ENCODE measurements around the gene HNRNPL. TPM values are rescaled to one million over a fixed set of nuclear protein-coding genes. Genes with fewer than 3 reads are reported as not detected.
A peak's percentile ranks its signal among the peaks of the same experiment; 100 is the strongest.
"Not testable (repeated sequence)": the region's sequence is repeated elsewhere in the genome, so short reads cannot be mapped to it uniquely, and the experiment has no call there.

The HNRNPL gene
- total RNA-seq, 1 donor from 2014 or later: 192 TPM

- intact Hi-C loops (cut with DNase I); DNase-seq (ENCODE audit: low spot score); ATAC-seq: not testable (repeated sequence)
Observed at GRCh38 chr19:38873400-38873799, 23.6 kb upstream of the HNRNPL start.

GRCh38 chr19:38870612-38871011 is 20.8 kb upstream of the HNRNPL start:
- intact Hi-C loops (cut with DNase I): no loop called here
- no peak for DNase-seq (ENCODE audit: low spot score)
- ATAC-seq: peak; percentile 22

- DNase-seq (ENCODE audit: low spot score) (peak; percentile 90), ATAC-seq (peak; percentile 88)
- intact Hi-C loops (cut with DNase I): no loop called here
Observed at GRCh38 chr19:38869836-38870607, 20.2 kb upstream of the HNRNPL start.

DNA sequence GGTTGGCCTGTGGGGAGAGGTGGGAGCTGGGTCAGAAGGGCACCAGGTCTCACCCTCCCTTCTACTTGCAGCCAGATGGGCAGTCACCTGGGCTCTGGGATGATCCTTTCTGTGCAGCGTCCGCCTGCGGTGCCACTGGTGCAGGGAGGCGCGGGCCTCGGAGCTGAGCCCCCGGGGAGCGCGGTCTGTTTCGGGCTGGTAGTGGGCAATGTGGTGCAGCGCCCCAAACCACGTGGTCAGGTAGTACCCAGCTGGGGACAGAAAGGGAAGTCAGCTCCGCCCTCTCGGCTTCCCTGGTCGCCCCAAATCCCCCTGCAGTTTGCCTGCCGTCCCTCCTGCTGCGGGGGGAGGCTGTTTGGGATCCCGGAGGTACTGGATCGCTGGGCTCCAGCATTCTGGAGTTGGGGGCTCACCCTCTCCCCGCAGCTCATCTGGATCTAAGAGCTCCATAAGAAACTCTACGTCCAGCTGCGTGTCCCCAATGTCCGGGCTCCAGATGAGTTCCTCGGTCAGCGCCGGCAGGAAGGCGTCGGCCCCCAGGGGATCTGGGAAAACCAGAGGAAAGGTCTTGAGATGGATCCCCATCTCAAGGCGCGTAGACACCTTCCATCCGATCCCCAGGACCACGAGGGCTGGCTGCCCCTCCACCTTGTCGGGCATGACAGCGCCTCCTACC is 19.5 kb upstream of the HNRNPL start:
- ATAC-seq: peak; percentile 56
- intact Hi-C loops (cut with DNase I): no loop called here
- no peak for DNase-seq (ENCODE audit: low spot score)

GRCh38 chr19:38868551-38868950 is 18.8 kb upstream of the HNRNPL start:
- intact Hi-C loops (cut with DNase I): no loop called here
- ATAC-seq: no peak

DNA sequence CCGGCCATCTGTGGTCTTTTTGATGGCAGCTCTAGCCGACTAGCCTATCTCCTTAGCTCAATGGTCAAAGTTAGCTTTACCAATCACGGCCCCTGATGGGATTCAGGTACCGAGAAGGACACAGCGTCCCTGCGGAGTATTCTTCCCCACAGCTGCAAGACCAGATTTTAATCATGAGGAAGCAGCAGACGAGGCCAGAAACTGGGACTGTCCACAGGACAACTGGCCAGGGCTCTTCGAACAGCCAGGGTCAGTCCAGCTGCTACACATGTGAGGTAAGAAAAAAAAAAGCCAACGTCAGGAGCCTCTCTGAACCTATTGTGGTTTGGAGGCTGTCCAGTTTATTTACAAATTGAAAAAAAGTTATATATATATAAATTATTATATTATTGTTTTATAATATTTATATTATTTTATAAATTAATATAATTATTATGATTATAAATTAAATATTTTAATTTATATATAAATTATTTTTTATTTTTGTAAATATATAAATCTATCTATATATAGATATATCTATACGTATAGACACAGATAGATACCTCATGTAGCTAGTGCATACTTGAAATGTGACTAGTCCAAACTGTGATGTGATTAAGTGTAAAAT is 17.5 kb upstream of the HNRNPL start:
- DNase-seq (ENCODE audit: low spot score) (no peak), ATAC-seq (no peak)
- intact Hi-C loops (cut with DNase I): no loop called here

More at GRCh38 chr19:38868551-38868950, 18.8 kb upstream of the HNRNPL start:
- no peak for DNase-seq (ENCODE audit: low spot score)

DNA sequence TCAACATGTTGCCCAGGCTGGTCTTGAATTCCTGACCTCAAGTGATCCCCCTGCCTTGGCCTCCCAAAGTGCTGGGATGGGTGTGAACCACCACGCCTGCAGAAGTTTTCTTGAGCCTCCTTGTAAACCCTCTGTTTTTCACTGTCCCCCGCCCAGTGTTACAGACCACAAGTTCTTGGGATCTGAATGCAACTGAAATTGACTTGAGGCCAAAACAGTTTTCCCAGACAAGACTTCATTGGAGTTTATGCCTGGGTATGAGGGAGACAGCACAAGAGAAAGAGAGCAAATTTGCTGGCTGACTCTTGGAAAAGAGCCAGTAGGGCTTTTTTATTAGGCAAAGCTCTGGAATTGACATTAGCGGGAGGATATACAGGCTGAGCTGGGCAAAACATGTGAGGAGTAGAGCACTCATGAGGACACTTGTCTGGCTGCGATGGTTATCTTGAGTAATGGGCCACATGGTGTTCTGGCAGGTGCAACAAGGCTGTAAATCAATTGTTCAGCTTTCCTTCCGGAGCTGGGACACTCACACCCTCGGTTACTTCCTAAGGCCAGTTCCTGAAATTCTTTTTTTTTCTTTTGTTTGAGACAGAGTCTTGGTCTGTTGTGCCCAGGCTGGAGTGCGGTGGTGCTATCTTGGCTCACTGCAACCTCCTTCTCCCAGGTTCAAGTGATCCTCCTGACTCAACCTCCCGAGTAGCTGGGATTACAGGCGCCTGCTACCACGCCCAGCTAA is 12.7 kb upstream of the HNRNPL start:
- intact Hi-C loops (cut with DNase I): no loop called here
- no peak for DNase-seq (ENCODE audit: low spot score)
- peak; percentile 90 for ATAC-seq

GRCh38 chr19:38861368-38861767 is 11.6 kb upstream of the HNRNPL start:
- DNase-seq (ENCODE audit: low spot score) (no peak), ATAC-seq (no peak)
- intact Hi-C loops (cut with DNase I): no loop called here

- DNase-seq (ENCODE audit: low spot score); intact Hi-C loops (cut with DNase I); ATAC-seq: not testable (repeated sequence)
Observed at GRCh38 chr19:38859631-38860204, 9.9 kb upstream of the HNRNPL start.

DNA sequence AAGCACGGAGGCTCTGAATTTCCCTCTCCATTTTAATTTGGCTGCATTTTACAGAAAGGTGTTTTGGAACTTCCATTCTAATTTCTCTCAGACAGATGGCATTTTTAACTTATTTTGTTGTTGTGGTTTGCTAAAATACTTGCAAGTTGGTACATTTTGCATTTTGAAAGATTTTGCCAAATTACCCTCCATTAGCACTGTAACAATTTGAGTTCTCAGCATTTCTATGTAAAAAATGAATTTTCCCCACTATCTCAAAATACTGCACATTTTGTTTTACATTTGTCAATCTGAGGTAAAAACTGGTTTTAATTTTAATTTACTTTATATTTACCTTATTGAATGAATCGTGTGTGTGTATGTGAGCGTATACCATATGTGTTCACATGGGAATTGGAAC is 7.0 kb upstream of the HNRNPL start:
- no peak for ATAC-seq
- intact Hi-C loops (cut with DNase I): no loop called here

GRCh38 chr19:38855751-38856150 is 6.0 kb upstream of the HNRNPL start:
- intact Hi-C loops (cut with DNase I); DNase-seq (ENCODE audit: low spot score); ATAC-seq: not testable (repeated sequence)

More for the DNA sequence above, 7.0 kb upstream of the HNRNPL start:
- no peak for DNase-seq (ENCODE audit: low spot score)

DNA sequence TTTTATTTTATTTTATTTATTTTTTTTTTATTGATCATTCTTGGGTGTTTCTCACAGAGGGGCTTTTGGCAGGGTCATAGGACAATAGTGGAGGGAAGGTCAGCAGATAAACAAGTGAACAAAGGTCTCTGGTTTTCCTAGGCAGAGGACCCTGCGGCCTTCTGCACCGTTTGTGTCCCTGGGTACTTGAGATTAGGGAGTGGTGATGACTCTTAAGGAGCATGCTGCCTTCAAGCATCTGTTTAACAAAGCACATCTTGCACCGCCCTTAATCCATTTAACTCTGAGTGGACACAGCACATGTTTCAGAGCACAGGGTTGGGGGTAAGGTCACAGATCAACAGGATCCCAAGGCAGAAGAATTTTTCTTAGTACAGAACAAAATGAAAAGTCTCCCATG is 5.2 kb upstream of the HNRNPL start:
- DNase-seq (ENCODE audit: low spot score); intact Hi-C loops (cut with DNase I); ATAC-seq: not testable (repeated sequence)

- ATAC-seq: no peak
- intact Hi-C loops (cut with DNase I): no loop called here
- DNase-seq (ENCODE audit: low spot score): no peak
Observed at GRCh38 chr19:38853214-38853613, 3.4 kb upstream of the HNRNPL start.

- DNase-seq (ENCODE audit: low spot score) (peak; percentile 86), ATAC-seq (no peak)
- intact Hi-C loops (cut with DNase I): no loop called here
Observed at GRCh38 chr19:38852231-38853044, 2.7 kb upstream of the HNRNPL start.

DNA sequence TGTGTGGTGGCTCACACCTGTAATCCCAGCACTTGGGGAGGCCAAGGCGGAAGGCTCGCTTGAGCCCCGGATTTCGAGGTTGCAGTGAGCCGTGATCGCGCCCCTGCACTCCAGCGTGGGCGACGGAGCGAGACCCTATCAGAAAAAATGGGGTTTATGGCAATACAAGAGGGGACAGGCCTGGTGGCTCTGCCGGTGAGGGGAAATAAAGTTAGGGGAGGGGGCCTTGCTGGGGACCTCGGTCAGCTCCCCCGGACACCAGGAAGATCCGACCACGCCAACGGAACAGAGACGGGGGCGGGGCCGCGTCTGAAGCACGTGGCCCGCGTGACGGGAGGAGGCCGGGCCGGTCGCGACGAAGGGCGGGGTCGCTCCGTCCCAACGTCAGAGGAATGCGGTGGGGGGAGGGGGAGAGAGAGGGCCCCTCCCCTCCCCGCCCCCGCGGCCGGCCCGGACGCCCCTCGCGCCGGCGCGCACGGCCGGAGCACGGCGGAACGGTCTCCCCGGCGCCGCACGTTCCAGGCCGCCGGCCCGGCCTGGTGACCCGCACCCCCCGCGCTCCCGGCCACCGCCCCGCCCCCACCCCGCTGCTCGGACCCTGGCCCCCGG is 1.9 kb upstream of the HNRNPL start:
- DNase-seq (ENCODE audit: low spot score): peak; percentile 98
- intact Hi-C loops (cut with DNase I): no loop called here
- peak; percentile 74 for ATAC-seq

- DNase-seq (ENCODE audit: low spot score): peak; percentile 75
- intact Hi-C loops (cut with DNase I): no loop called here
- peak; percentile 0 for ATAC-seq
Observed at GRCh38 chr19:38850976-38851621, 1.3 kb upstream of the HNRNPL start.

GRCh38 chr19:38850436-38850975 is 720 bp upstream of the HNRNPL start:
- DNase-seq (ENCODE audit: low spot score): no peak
- peak; percentile 94 for ATAC-seq
- intact Hi-C loops (cut with DNase I): no loop called here
